ENCODE measurements around the gene OR1E2.
"Not testable (repeated sequence)": the region's sequence is repeated elsewhere in the genome, so short reads cannot be mapped to it uniquely, and the experiment has no call there.

OR1E2 gene

DNA sequence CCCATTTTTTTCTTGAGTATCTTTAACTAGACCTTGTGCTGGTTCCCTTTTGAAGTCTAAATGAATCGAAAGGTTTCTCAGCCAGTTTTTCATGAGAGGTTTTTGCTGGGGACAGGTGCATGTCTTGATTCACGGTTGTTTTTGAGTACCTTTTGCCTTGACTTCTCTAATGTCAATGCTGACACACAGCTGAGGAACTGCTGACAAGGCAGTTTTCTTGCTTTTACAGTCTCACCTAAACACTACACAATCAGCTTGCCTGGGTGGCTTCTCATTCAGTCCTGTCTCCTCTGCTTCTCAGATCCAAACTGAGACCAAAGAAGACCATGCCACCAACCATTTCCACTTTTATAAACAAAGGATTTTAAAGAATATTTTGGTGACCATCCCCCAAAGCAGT lies 15.4 kb downstream of the OR1E2 start:
- FAIRE-seq (no peak), DNase-seq (ENCODE audit: insufficient read length, low spot score) (no peak)
- TF ChIP-seq, protein P1, sequence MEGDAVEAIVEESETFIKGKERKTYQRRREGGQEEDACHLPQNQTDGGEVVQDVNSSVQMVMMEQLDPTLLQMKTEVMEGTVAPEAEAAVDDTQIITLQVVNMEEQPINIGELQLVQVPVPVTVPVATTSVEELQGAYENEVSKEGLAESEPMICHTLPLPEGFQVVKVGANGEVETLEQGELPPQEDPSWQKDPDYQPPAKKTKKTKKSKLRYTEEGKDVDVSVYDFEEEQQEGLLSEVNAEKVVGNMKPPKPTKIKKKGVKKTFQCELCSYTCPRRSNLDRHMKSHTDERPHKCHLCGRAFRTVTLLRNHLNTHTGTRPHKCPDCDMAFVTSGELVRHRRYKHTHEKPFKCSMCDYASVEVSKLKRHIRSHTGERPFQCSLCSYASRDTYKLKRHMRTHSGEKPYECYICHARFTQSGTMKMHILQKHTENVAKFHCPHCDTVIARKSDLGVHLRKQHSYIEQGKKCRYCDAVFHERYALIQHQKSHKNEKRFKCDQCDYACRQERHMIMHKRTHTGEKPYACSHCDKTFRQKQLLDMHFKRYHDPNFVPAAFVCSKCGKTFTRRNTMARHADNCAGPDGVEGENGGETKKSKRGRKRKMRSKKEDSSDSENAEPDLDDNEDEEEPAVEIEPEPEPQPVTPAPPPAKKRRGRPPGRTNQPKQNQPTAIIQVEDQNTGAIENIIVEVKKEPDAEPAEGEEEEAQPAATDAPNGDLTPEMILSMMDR (IDR thresholded peaks at IDR 0.05; ENCODE audit: insufficient read depth, missing control alignments), result no peak

- TF ChIP-seq, protein P1 (IDR thresholded peaks at IDR 0.05; ENCODE audit: insufficient read depth, missing control alignments), result no peak
- no peak for DNase-seq (ENCODE audit: insufficient read length, low spot score)
- FAIRE-seq, result no peak
Observed at GRCh38 chr17:3415610-3416009, 18.0 kb downstream of the OR1E2 start.

- FAIRE-seq; DNase-seq (ENCODE audit: insufficient read length, low spot score): not testable (repeated sequence)
Observed at GRCh38 chr17:3412216-3412615, 21.4 kb downstream of the OR1E2 start.

GRCh38 chr17:3411070-3411469 lies 22.6 kb downstream of the OR1E2 start, which contains the start of gene OR3A3:
OR3A3 (plus strand) TSS chr17:3411370.
- TF ChIP-seq, protein P1 (IDR thresholded peaks at IDR 0.05; ENCODE audit: insufficient read depth, missing control alignments), result no peak
- no peak for FAIRE-seq
- no peak for DNase-seq (ENCODE audit: insufficient read length, low spot score)

DNA sequence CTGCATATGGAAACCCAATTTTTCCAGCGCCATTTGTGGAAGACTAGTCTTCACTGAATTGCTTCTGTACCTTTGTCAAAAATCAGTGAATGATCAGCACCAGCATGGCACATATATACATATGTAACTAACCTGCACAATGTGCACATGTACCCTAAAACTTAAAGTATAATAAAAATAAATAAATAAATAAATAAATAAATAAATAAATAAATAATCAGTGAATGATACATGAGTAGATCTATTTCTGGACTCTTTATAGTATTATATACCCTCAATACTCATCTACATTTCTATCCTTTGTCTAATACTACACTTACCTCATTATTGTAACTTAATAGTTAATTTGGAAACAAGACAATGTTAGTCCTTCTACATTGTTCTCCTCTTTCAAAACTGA lies 29.8 kb downstream of the OR1E2 start:
- not testable (repeated sequence) for FAIRE-seq; DNase-seq (ENCODE audit: insufficient read length, low spot score)

GRCh38 chr17:3401786-3402185 lies 31.9 kb downstream of the OR1E2 start:
- DNase-seq (ENCODE audit: insufficient read length, low spot score) (no peak), FAIRE-seq (no peak)
- TF ChIP-seq, protein P1 (IDR thresholded peaks at IDR 0.05; ENCODE audit: insufficient read depth, missing control alignments), result no peak

DNA sequence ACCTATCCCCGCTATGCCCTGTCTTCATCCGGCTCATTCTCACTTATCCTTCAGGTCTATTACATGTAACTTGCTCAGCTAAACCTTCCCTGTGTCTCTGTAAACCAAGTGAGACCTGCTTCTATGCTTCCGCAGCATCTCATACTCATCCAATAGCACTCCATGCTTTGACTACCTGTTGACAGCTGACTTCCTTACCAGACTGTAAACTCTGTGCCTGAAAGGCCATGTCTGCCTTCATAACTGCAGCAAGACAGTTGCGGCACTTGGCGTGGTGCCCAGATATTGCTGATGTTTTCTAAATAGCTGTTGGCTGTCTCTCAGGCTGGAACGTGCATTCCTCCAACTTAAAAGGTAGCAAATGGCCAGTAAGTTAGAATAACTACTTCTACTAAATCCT lies 33.6 kb downstream of the OR1E2 start:
- FAIRE-seq (no peak), DNase-seq (ENCODE audit: insufficient read length, low spot score) (no peak)
- TF ChIP-seq, protein P1 (IDR thresholded peaks at IDR 0.05; ENCODE audit: insufficient read depth, missing control alignments), result no peak

DNA sequence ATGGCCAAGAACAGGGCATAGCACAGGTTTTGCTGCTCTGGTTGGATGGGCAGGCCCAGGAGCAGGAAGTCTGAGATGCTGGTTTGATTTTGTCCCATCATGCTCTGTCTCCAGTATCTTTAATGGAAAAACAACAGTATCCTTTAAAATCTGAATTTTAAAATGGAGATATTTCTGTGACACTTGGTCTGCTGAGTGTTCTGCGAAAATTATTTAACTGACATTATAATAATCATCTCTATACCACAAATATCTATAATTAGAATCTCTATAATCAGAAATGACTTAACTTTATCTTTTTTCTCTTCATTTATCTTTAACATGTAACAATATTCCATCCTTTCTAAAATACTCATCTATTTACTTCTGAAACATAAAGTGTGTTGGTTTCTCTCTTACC lies 35.3 kb downstream of the OR1E2 start, which contains the start of gene OR1E1:
TSS of gene OR1E1 (minus strand) at position 101 of the 400 bp plus-strand sequence. CDS start at position 101, 0 bp downstream.
- DNase-seq (ENCODE audit: insufficient read length, low spot score) (no peak), FAIRE-seq (no peak)
- TF ChIP-seq, protein P1 (IDR thresholded peaks at IDR 0.05; ENCODE audit: insufficient read depth, missing control alignments), result no peak

GRCh38 chr17:3397801-3398200 lies 35.8 kb downstream of the OR1E2 start:
- not testable (repeated sequence) for DNase-seq (ENCODE audit: insufficient read length, low spot score); FAIRE-seq
